ENCODE measurements around the gene BRPF3. TPM values are rescaled to one million over a fixed set of nuclear protein-coding genes. Genes with fewer than 3 reads are reported as not detected.

Gene BRPF3
- total and polyA plus RNA-seq, 9 of the 15 experiments (the other 6 are each of a cell fraction or from before 2014, with no cell fraction given) = 2.2 to 19.3 (median 8.0) TPM

GRCh38 chr6:36196113-36196879, at the start of gene BRPF3 (continued):
- TF ChIP-seq ZNF146 (CRISPR knock-in tag; IDR thresholded peaks at IDR 0.05; ENCODE audit: unreplicated experiment) (no peak), TGIF2 (CRISPR knock-in tag; IDR thresholded peaks at IDR 0.05) (no peak), MAFK (IDR thresholded peaks at IDR 0.05; ENCODE audit: low read length) (no peak), KLF6 (CRISPR knock-in tag; IDR thresholded peaks at IDR 0.05; ENCODE audit: borderline replicate concordance) (no peak), ZNF561 (CRISPR knock-in tag; conservative IDR thresholded peaks at IDR 0.05) (no peak), ZMIZ1 (IDR thresholded peaks at IDR 0.05; ENCODE audit: low read depth in 2 of 2, low read length in 2 of 2) (no peak), EWSR1 (IDR thresholded peaks at IDR 0.05; ENCODE audit: borderline replicate concordance, low read depth, partially characterized antibody) (no peak), TARDBP (IDR thresholded peaks at IDR 0.05) (no peak), NCOA2 (IDR thresholded peaks at IDR 0.05; ENCODE audit: partially characterized antibody in 2 of 2) (no peak), NR4A1 (CRISPR knock-in tag; IDR thresholded peaks at IDR 0.05) (no peak), NR4A1 (tag; IDR thresholded peaks at IDR 0.05) (peak; percentile 37; the same call in 1 of the 2 replicates), KDM2B (CRISPR knock-in tag; IDR thresholded peaks at IDR 0.05) (peak; percentile 74; the same call in 1 of the 2 replicates), MYC (IDR thresholded peaks at IDR 0.05; ENCODE audit: low read depth, low read length) (peak; percentile 63), MYC (CRISPR knock-in tag; IDR thresholded peaks at IDR 0.05; ENCODE audit: borderline replicate concordance, low read depth) (no peak), ZKSCAN1 (IDR thresholded peaks at IDR 0.05; ENCODE audit: low read depth, low read length) (0 out of 2 replicates have a peak, but pooled peaks have one; percentile 52), RAD21 (CRISPR knock-in tag; conservative IDR thresholded peaks at IDR 0.05 in 1 of 2, IDR thresholded peaks at IDR 0.05 in 1 of 2) (peak; percentile 82 to 89), GABPA (tag; conservative IDR thresholded peaks at IDR 0.05; ENCODE audit: low read depth) (no peak; the same call in 1 of the 2 replicates), COPS2 (conservative IDR thresholded peaks at IDR 0.05) (no peak), NCOR1 (IDR thresholded peaks at IDR 0.05) (0 out of 2 replicates have a peak, but pooled peaks have one; percentile 10), ARNT (IDR thresholded peaks at IDR 0.05) (no peak), RBBP5 (IDR thresholded peaks at IDR 0.05; ENCODE audit: borderline replicate concordance, insufficient read depth, low read length, poor library complexity, severe bottlenecking) (peak; percentile 70), FOXP4 (CRISPR knock-in tag; IDR thresholded peaks at IDR 0.05; ENCODE audit: borderline replicate concordance) (no peak), RFX7 (CRISPR knock-in tag; IDR thresholded peaks at IDR 0.05) (no peak)
